Gastrocnemius medialis (tissue), 4 donors: ENCODE results near the gene BORCS5. TPM values are rescaled to one million over a fixed set of nuclear protein-coding genes. Genes with fewer than 3 reads are reported as not detected.
A peak's percentile ranks its signal among the peaks of the same experiment; 100 is the strongest.

ENCODE experiments used
- ATAC-seq, 2 donors: fragments of 150-250 bp; one replicate each; pipeline ENCODE4 v1.9.1; 2016
- DNase-seq, 2 donors: peaks; one replicate each; pipeline ENCODE4 v3.0.0-alpha.2; 2019
- H3K27ac ChIP-seq, 4 donors: fragments of 200-600 bp; sonication (generic); 1 replicate in 1 of 4; 2 replicates in 3 of 4; pipeline ENCODE4 v1.5.1; 2016 to 2018; ENCODE audit warnings: mild to moderate bottlenecking in 2 of 4, moderate library complexity in 1 of 4
- H3K27me3 ChIP-seq, 3 donors: fragments of 200-600 bp; sonication (generic) in 2 of 3; 1 replicate in 1 of 3; 2 replicates in 2 of 3; pipeline versions ENCODE4 v1.5.1 to v1.6.0; 2016 to 2019; ENCODE audit warnings: mild to moderate bottlenecking in 1 of 3, moderate library complexity in 1 of 3
- H3K36me3 ChIP-seq, 2 donors: fragments of 200-600 bp; sonication (generic) in 1 of 2; one replicate each; pipeline ENCODE4 v1.5.1; 2017 to 2018
- H3K4me1 ChIP-seq, 2 donors: fragments of 200-600 bp; sonication (generic) in 1 of 2; one replicate each; pipeline ENCODE4 v1.5.1; 2016 to 2017; ENCODE audit warnings: mild to moderate bottlenecking in 2 of 2
- H3K4me3 ChIP-seq, 4 donors: fragments of 200-600 bp; sonication (generic) in 3 of 4; 1 replicate in 1 of 4; 2 replicates in 3 of 4; pipeline ENCODE4 v1.5.1; 2016 to 2019; ENCODE audit warnings: mild to moderate bottlenecking in 2 of 4
- H3K9me3 ChIP-seq, 3 donors: fragments of 200-600 bp; sonication (generic) in 2 of 3; 1 replicate in 1 of 3; 2 replicates in 2 of 3; pipeline ENCODE4 v1.5.1; 2016 to 2019
- POLR2A ChIP-seq, 2 donors: fragments of 450-650 bp; IDR thresholded peaks; one replicate each; pipeline ENCODE4 v1.6.1; 2017; ENCODE audit warnings: antibody characterized with exemption in 2 of 2, mild to moderate bottlenecking in 2 of 2, moderate library complexity in 2 of 2
- in situ Hi-C, 4 donors: fragments of 200-750 bp; cut with MboI; loops; one replicate each; pipeline versions ENCODE4 v1.15.0 to v1.8.0; 2017; ENCODE audit warnings: low sequenced_read_pairs in 4 of 4
- intact Hi-C: fragments of 100-400 bp; cut with DNase I; formaldehyde crosslinking; loops from one replicate; pipeline ENCODE4 v1.15.1; 2023; ENCODE audit warnings: low total_unique reads
- total RNA-seq, 4 donors: library from RNA; depleted of rRNA; stranded (reverse); fragments of >200 nt; gene quantifications; one replicate each; pipeline versions ENCODE4 v1.1.0 to v1.2.3, GENCODE V29; 2016
- TF ChIP-seq, protein P1 (sequence below), 5 experiments: fragments of 450-650 bp in 3 of 5; fragments of 200-600 bp in 2 of 5; sonication (generic) in 2 of 5; IDR thresholded peaks in 4 of 5; conservative IDR thresholded peaks in 1 of 5; 1 replicate in 4 of 5; 2 replicates in 1 of 5; pipeline ENCODE4 v1.5.1; 2016 to 2019; ENCODE audit warnings: antibody characterized with exemption in 5 of 5, mild to moderate bottlenecking in 3 of 5, moderate library complexity in 3 of 5

BORCS5 gene
- total RNA-seq, 4 donors from 2014 or later: 13.0 to 13.9 (median 13.4) TPM

DNA sequence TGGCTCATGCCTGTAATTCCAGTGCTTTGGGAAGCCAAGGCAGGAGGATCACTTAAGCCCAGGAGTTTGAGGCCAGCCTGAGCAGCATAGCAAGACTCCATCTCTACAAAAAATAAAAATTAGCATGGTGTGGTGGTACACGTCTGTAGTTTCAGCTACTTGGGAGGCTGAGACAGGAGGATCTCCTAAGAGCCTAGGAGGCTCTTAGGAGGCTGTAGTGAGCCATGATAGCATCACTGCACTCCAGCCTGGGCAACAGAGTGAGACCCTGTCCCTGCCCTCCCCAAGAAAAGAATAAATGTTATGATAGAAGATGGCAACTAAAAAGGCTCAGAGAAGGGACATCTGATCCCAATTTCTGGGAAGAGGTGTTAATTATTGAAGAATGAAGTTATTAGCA, 3.6 kb upstream of the BORCS5 start:
- no peak for TF ChIP-seq POLR2A (IDR thresholded peaks at IDR 0.05)
- TF ChIP-seq, protein P1, sequence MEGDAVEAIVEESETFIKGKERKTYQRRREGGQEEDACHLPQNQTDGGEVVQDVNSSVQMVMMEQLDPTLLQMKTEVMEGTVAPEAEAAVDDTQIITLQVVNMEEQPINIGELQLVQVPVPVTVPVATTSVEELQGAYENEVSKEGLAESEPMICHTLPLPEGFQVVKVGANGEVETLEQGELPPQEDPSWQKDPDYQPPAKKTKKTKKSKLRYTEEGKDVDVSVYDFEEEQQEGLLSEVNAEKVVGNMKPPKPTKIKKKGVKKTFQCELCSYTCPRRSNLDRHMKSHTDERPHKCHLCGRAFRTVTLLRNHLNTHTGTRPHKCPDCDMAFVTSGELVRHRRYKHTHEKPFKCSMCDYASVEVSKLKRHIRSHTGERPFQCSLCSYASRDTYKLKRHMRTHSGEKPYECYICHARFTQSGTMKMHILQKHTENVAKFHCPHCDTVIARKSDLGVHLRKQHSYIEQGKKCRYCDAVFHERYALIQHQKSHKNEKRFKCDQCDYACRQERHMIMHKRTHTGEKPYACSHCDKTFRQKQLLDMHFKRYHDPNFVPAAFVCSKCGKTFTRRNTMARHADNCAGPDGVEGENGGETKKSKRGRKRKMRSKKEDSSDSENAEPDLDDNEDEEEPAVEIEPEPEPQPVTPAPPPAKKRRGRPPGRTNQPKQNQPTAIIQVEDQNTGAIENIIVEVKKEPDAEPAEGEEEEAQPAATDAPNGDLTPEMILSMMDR (IDR thresholded peaks at IDR 0.05 in 4 of 5, conservative IDR thresholded peaks at IDR 0.05 in 1 of 5): no peak
- DNase-seq (no peak), ATAC-seq (no peak)
- Histone ChIP-seq H3K27me3 (peaks cover 0 to 16% (median 0%) of the 10 kb centered on the region in 3 donors), H3K36me3 (no peaks in the 10 kb centered on the region), H3K9me3 (no peaks in the 10 kb centered on the region), H3K4me1 (peaks cover 13 to 17% of the 10 kb centered on the region in 2 donors), H3K27ac (no peak overlapping the region), H3K4me3 (no peak overlapping the region)
- in situ Hi-C loops: loop anchor here in 1 of 4 donors (25.0 kb wide), 1 partner anchor 359 kb away; the partner anchor contains the start of gene CDKN1B
- intact Hi-C loops: loop anchor here (10.0 kb wide), 1 partner anchor 1628 kb away; the partner anchor contains the start of gene YBX3

GRCh38 chr12:12353807-12354206, 3.1 kb upstream of the BORCS5 start:
- intact Hi-C loops (loop anchor here (10.0 kb wide), 1 partner anchor 1629 kb away; the partner anchor contains the start of gene YBX3), in situ Hi-C loops (loop anchor here in 1 of 4 donors (25.0 kb wide), 1 partner anchor 358 kb away; the partner anchor contains the start of gene CDKN1B)

DNA sequence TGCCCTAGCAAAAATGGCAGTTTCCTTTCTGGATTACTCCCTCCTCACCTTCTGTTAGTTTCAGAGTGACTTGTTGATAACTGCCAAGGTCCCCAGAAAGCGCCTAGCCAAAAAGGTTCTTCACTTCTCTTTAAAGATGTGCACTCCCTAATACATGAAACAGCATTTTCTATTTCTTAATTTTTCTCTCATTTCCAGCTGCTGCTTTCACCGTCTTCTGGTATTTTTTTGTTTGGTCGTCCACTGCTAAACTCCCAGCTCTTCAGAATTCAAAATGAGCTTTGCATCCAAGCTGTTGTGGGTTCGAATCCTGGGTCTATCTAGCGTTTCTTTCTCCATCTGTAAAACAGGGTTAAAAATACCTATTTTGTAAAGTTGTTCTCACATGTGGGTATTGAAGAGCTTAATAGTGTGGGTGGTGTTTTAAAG, 397 bp upstream of the BORCS5 start:
- DNase-seq (no peak), ATAC-seq (no peak)
- Histone ChIP-seq H3K36me3 (no peaks in the 10 kb centered on the region), H3K27ac (peak overlapping the region; percentile 96 to 99 (median 98)), H3K27me3 (no peaks in the 10 kb centered on the region), H3K4me3 (peak overlapping the region; percentile 79 to 97 (median 94)), H3K9me3 (no peaks in the 10 kb centered on the region), H3K4me1 (peaks cover 15 to 16% of the 10 kb centered on the region in 2 donors)
- in situ Hi-C loops: loop anchor here in 1 of 4 donors (25.0 kb wide), 1 partner anchor 356 kb away; the partner anchor contains the start of gene CDKN1B
- no peak for TF ChIP-seq POLR2A (IDR thresholded peaks at IDR 0.05)
- TF ChIP-seq, protein P1 (IDR thresholded peaks at IDR 0.05 in 4 of 5, conservative IDR thresholded peaks at IDR 0.05 in 1 of 5): no peak
- intact Hi-C loops: loop anchor here (1.0 to 10.0 kb wide), 3 partner anchors 90 to 1632 kb away; partner anchors contain the start of genes CREBL2, LRP6 and YBX3

More at GRCh38 chr12:12353807-12354206, 3.1 kb upstream of the BORCS5 start:
- Histone ChIP-seq H3K27ac (no peak overlapping the region), H3K4me1 (peaks cover 19 to 22% of the 10 kb centered on the region in 2 donors), H3K9me3 (no peaks in the 10 kb centered on the region), H3K27me3 (peaks cover 0 to 16% (median 0%) of the 10 kb centered on the region in 3 donors), H3K4me3 (no peak overlapping the region), H3K36me3 (no peaks in the 10 kb centered on the region)
- ATAC-seq (no peak), DNase-seq (no peak)
- TF ChIP-seq, protein P1 (IDR thresholded peaks at IDR 0.05 in 4 of 5, conservative IDR thresholded peaks at IDR 0.05 in 1 of 5): no peak
- no peak for TF ChIP-seq POLR2A (IDR thresholded peaks at IDR 0.05)

- TF ChIP-seq, protein P1 (IDR thresholded peaks at IDR 0.05 in 4 of 5, conservative IDR thresholded peaks at IDR 0.05 in 1 of 5): no peak
- TF ChIP-seq POLR2A (IDR thresholded peaks at IDR 0.05): no peak
- Histone ChIP-seq H3K4me3 (peak overlapping the region; percentile 79 to 97 (median 94)), H3K27ac (peak overlapping the region; percentile 96 to 99 (median 98)), H3K27me3 (no peaks in the 10 kb centered on the region), H3K4me1 (peaks cover 15 to 16% of the 10 kb centered on the region in 2 donors), H3K9me3 (no peaks in the 10 kb centered on the region), H3K36me3 (no peaks in the 10 kb centered on the region)
- intact Hi-C loops (loop anchor here (1.0 to 10.0 kb wide), 4 partner anchors 91 to 1633 kb away; partner anchors contain the start of genes DUSP16, LRP6 and YBX3), in situ Hi-C loops (loop anchor here in 1 of 4 donors (25.0 kb wide), 1 partner anchor 354 kb away; the partner anchor contains the start of gene CDKN1B)
- DNase-seq (no peak), ATAC-seq (peak in 1 of 2 donors; percentile 17)
Observed at GRCh38 chr12:12357719-12358461, 1.0 kb downstream of the BORCS5 start.
